ENCODE measurements around the gene KCNK10.

Gene KCNK10

GRCh38 chr14:88232771-88233170, 90.3 kb downstream of the KCNK10 start:
- H3K9me3 ChIP-seq (ENCODE audit: control extremely low read depth in 1 of 5, control insufficient read depth in 4 of 5, insufficient read depth in 2 of 5, low read depth in 1 of 5, low read length in 4 of 5) = peaks cover 0 to 8% (median 0%) of the 10 kb centered on the region in 5 experiments
- WGBS (ENCODE audit: insufficient coverage) = no CpG with 5 or more reads among the region's 3 CpGs
- no peaks in the 10 kb centered on the region for H3K36me3 ChIP-seq (ENCODE audit: control insufficient read depth in 4 of 4, insufficient read depth in 4 of 4, low read length in 3 of 4)
- H3K4me1 ChIP-seq (ENCODE audit: control extremely low read depth in 1 of 4, control insufficient read depth in 4 of 4, insufficient read depth in 4 of 4, low read length in 3 of 4) = peaks cover 3 to 42% (median 16%) of the 10 kb centered on the region in 4 experiments
- H3K27ac ChIP-seq (ENCODE audit: insufficient read depth in 1 of 2, low read depth in 1 of 2, low read length in 2 of 2, poor library complexity in 1 of 2, severe bottlenecking in 2 of 2) = peak overlapping the region; percentile 22 to 46
- POLR2A ChIA-PET = interaction anchor here (0.7 kb wide), 1 partner anchor 24 kb away, joined by 3 read pairs; no protein-coding TSS in a partner anchor
- peak overlapping the region in 3 of 7 experiments; percentile 4 to 26 (median 11) for H3K4me3 ChIP-seq (ENCODE audit: control insufficient read depth in 1 of 7, extremely low read depth in 1 of 7, insufficient read depth in 4 of 7, low read depth in 2 of 7, low read length in 6 of 7)
- peak; percentile 34 to 91 (median 91) for DNase-seq
- H3K27me3 ChIP-seq (replicated peaks in 2 of 5; ENCODE audit: control insufficient read depth in 4 of 5, insufficient read depth in 5 of 5, low read length in 4 of 5) = no peaks in the 10 kb centered on the region
- CTCF ChIA-PET = interaction anchor here (0.9 to 2.3 kb wide), 4 partner anchors 9 to 96 kb away, joined by 3 to 10 read pairs (median 6); no protein-coding TSS in a partner anchor

GRCh38 chr14:88231603-88232002, 91.5 kb downstream of the KCNK10 start:
- Histone ChIP-seq H3K27ac (ENCODE audit: insufficient read depth in 1 of 2, low read depth in 1 of 2, low read length in 2 of 2, poor library complexity in 1 of 2, severe bottlenecking in 2 of 2) (no peak overlapping the region), H3K27me3 (replicated peaks in 2 of 5; ENCODE audit: control insufficient read depth in 4 of 5, insufficient read depth in 5 of 5, low read length in 4 of 5) (no peaks in the 10 kb centered on the region), H3K36me3 (ENCODE audit: control insufficient read depth in 4 of 4, insufficient read depth in 4 of 4, low read length in 3 of 4) (no peaks in the 10 kb centered on the region), H3K4me3 (ENCODE audit: control insufficient read depth in 1 of 7, extremely low read depth in 1 of 7, insufficient read depth in 4 of 7, low read depth in 2 of 7, low read length in 6 of 7) (no peak overlapping the region), H3K9me3 (ENCODE audit: control extremely low read depth in 1 of 5, control insufficient read depth in 4 of 5, insufficient read depth in 2 of 5, low read depth in 1 of 5, low read length in 4 of 5) (peaks cover 0 to 8% (median 0%) of the 10 kb centered on the region in 5 experiments), H3K4me1 (ENCODE audit: control extremely low read depth in 1 of 4, control insufficient read depth in 4 of 4, insufficient read depth in 4 of 4, low read length in 3 of 4) (peaks cover 3 to 42% (median 16%) of the 10 kb centered on the region in 4 experiments)
- CTCF ChIA-PET = interaction anchor here (1.7 to 2.3 kb wide), 3 partner anchors 10 to 42 kb away, joined by 5 to 10 read pairs (median 6); no protein-coding TSS in a partner anchor
- POLR2A ChIA-PET = no interaction called here
- 93% methylated on average over 2 of the region's 5 CpGs for WGBS (ENCODE audit: insufficient coverage)
- DNase-seq = no peak

- no peak overlapping the region for H3K27ac ChIP-seq (ENCODE audit: insufficient read depth in 1 of 2, low read depth in 1 of 2, low read length in 2 of 2, poor library complexity in 1 of 2, severe bottlenecking in 2 of 2)
- H3K27me3 ChIP-seq (replicated peaks in 2 of 5; ENCODE audit: control insufficient read depth in 4 of 5, insufficient read depth in 5 of 5, low read length in 4 of 5) = no peaks in the 10 kb centered on the region
- H3K4me3 ChIP-seq (ENCODE audit: control insufficient read depth in 1 of 7, extremely low read depth in 1 of 7, insufficient read depth in 4 of 7, low read depth in 2 of 7, low read length in 6 of 7) = no peak overlapping the region
- CTCF ChIA-PET = no interaction called here
- H3K4me1 ChIP-seq (ENCODE audit: control extremely low read depth in 1 of 4, control insufficient read depth in 4 of 4, insufficient read depth in 4 of 4, low read length in 3 of 4) = peaks cover 3 to 38% (median 16%) of the 10 kb centered on the region in 4 experiments
- WGBS (ENCODE audit: insufficient coverage) = no CpG with 5 or more reads among the region's 1 CpG
- POLR2A ChIA-PET = no interaction called here
- H3K36me3 ChIP-seq (ENCODE audit: control insufficient read depth in 4 of 4, insufficient read depth in 4 of 4, low read length in 3 of 4) = no peaks in the 10 kb centered on the region
- no peak for DNase-seq
- no peaks in the 10 kb centered on the region for H3K9me3 ChIP-seq (ENCODE audit: control extremely low read depth in 1 of 5, control insufficient read depth in 4 of 5, insufficient read depth in 2 of 5, low read depth in 1 of 5, low read length in 4 of 5)
Observed at GRCh38 chr14:88229428-88229827, 93.6 kb downstream of the KCNK10 start.

GRCh38 chr14:88228522-88229236, 94.4 kb downstream of the KCNK10 start:
- CTCF ChIA-PET = no interaction called here
- no peak for DNase-seq
- Histone ChIP-seq H3K27me3 (replicated peaks in 2 of 5; ENCODE audit: control insufficient read depth in 4 of 5, insufficient read depth in 5 of 5, low read length in 4 of 5) (no peaks in the 10 kb centered on the region), H3K4me1 (ENCODE audit: control extremely low read depth in 1 of 4, control insufficient read depth in 4 of 4, insufficient read depth in 4 of 4, low read length in 3 of 4) (peaks cover 3 to 30% (median 16%) of the 10 kb centered on the region in 4 experiments), H3K4me3 (ENCODE audit: control insufficient read depth in 1 of 7, extremely low read depth in 1 of 7, insufficient read depth in 4 of 7, low read depth in 2 of 7, low read length in 6 of 7) (no peak overlapping the region), H3K27ac (ENCODE audit: insufficient read depth in 1 of 2, low read depth in 1 of 2, low read length in 2 of 2, poor library complexity in 1 of 2, severe bottlenecking in 2 of 2) (no peak overlapping the region), H3K36me3 (ENCODE audit: control insufficient read depth in 4 of 4, insufficient read depth in 4 of 4, low read length in 3 of 4) (no peaks in the 10 kb centered on the region), H3K9me3 (ENCODE audit: control extremely low read depth in 1 of 5, control insufficient read depth in 4 of 5, insufficient read depth in 2 of 5, low read depth in 1 of 5, low read length in 4 of 5) (peaks cover 0 to 1% (median 0%) of the 10 kb centered on the region in 5 experiments)
- POLR2A ChIA-PET = no interaction called here
- WGBS (ENCODE audit: insufficient coverage) = 100% methylated on average over 3 of the region's 3 CpGs

- H3K27ac ChIP-seq (ENCODE audit: insufficient read depth in 1 of 2, low read depth in 1 of 2, low read length in 2 of 2, poor library complexity in 1 of 2, severe bottlenecking in 2 of 2) = no peak overlapping the region
- POLR2A ChIA-PET = no interaction called here
- CTCF ChIA-PET = no interaction called here
Observed at GRCh38 chr14:88227693-88228092, 95.4 kb downstream of the KCNK10 start.

GRCh38 chr14:88225721-88226120, 97.3 kb downstream of the KCNK10 start:
- Histone ChIP-seq H3K9me3 (ENCODE audit: control extremely low read depth in 1 of 5, control insufficient read depth in 4 of 5, insufficient read depth in 2 of 5, low read depth in 1 of 5, low read length in 4 of 5) (peaks cover 0 to 18% (median 5%) of the 10 kb centered on the region in 5 experiments), H3K4me3 (ENCODE audit: control insufficient read depth in 1 of 7, extremely low read depth in 1 of 7, insufficient read depth in 4 of 7, low read depth in 2 of 7, low read length in 6 of 7) (no peak overlapping the region), H3K27ac (ENCODE audit: insufficient read depth in 1 of 2, low read depth in 1 of 2, low read length in 2 of 2, poor library complexity in 1 of 2, severe bottlenecking in 2 of 2) (no peak overlapping the region), H3K27me3 (replicated peaks in 2 of 5; ENCODE audit: control insufficient read depth in 4 of 5, insufficient read depth in 5 of 5, low read length in 4 of 5) (no peaks in the 10 kb centered on the region), H3K4me1 (ENCODE audit: control extremely low read depth in 1 of 4, control insufficient read depth in 4 of 4, insufficient read depth in 4 of 4, low read length in 3 of 4) (peaks cover 0 to 5% (median 0%) of the 10 kb centered on the region in 4 experiments), H3K36me3 (ENCODE audit: control insufficient read depth in 4 of 4, insufficient read depth in 4 of 4, low read length in 3 of 4) (no peaks in the 10 kb centered on the region)
- 54% methylated on average over 3 of the region's 3 CpGs for WGBS (ENCODE audit: insufficient coverage)
- ChIA-PET POLR2A (no interaction called here), CTCF (interaction anchor here (0.7 to 1.2 kb wide), 2 partner anchors 23 to 36 kb away, joined by 3 read pairs; no protein-coding TSS in a partner anchor)
- no peak for DNase-seq

More at GRCh38 chr14:88227693-88228092, 95.4 kb downstream of the KCNK10 start:
- peaks cover 3 to 21% (median 10%) of the 10 kb centered on the region in 4 experiments for H3K4me1 ChIP-seq (ENCODE audit: control extremely low read depth in 1 of 4, control insufficient read depth in 4 of 4, insufficient read depth in 4 of 4, low read length in 3 of 4)
- no peaks in the 10 kb centered on the region for H3K27me3 ChIP-seq (replicated peaks in 2 of 5; ENCODE audit: control insufficient read depth in 4 of 5, insufficient read depth in 5 of 5, low read length in 4 of 5)
- no peaks in the 10 kb centered on the region for H3K36me3 ChIP-seq (ENCODE audit: control insufficient read depth in 4 of 4, insufficient read depth in 4 of 4, low read length in 3 of 4)
- H3K4me3 ChIP-seq (ENCODE audit: control insufficient read depth in 1 of 7, extremely low read depth in 1 of 7, insufficient read depth in 4 of 7, low read depth in 2 of 7, low read length in 6 of 7) = no peak overlapping the region
- WGBS (ENCODE audit: insufficient coverage) = 97% methylated on average over 4 of the region's 4 CpGs
- DNase-seq = no peak
- H3K9me3 ChIP-seq (ENCODE audit: control extremely low read depth in 1 of 5, control insufficient read depth in 4 of 5, insufficient read depth in 2 of 5, low read depth in 1 of 5, low read length in 4 of 5) = peaks cover 0 to 9% (median 1%) of the 10 kb centered on the region in 5 experiments

Measured in common myeloid progenitor, CD34-positive (primary cell).